ENCODE results near the gene TMEM132C. TPM values are rescaled to one million over a fixed set of nuclear protein-coding genes. Genes with fewer than 3 reads are reported as not detected.

Gene TMEM132C
- total RNA-seq, 4 donors from 2014 or later: 2.4 to 5.5 (median 3.3) TPM

DNA sequence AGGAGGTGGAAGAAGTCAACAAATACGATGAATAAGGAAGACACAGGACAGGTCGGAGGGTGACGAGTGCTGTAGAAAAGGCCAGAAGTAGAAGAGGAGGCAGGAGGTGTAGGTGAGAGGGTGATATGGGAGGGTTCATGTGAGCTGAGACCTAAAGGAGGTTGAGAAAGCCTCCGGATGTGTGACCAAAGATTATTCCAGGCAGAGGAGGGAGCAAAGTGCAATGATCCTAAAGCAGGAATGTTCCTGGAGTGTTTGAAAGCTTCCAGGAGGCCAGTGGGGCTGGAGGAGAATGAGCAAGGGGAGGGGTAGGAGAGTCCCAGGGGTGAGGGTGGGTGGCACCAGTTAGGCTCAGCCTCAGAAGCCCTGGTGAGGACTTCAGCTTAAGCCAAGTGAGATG is 340.0 kb downstream of the TMEM132C start:
- WGBS, 2 donors (ENCODE audit: low coverage in 1 of 2): 77% methylated on average over 4 of the region's 4 CpGs; no CpG with 5 or more reads in 1 of the 2 donors
- no peak for ATAC-seq
- TF ChIP-seq POLR2AphosphoS5 (IDR thresholded peaks at IDR 0.05): no peak
- TF ChIP-seq EP300 (IDR thresholded peaks at IDR 0.05): no peak
- TF ChIP-seq, protein P1, sequence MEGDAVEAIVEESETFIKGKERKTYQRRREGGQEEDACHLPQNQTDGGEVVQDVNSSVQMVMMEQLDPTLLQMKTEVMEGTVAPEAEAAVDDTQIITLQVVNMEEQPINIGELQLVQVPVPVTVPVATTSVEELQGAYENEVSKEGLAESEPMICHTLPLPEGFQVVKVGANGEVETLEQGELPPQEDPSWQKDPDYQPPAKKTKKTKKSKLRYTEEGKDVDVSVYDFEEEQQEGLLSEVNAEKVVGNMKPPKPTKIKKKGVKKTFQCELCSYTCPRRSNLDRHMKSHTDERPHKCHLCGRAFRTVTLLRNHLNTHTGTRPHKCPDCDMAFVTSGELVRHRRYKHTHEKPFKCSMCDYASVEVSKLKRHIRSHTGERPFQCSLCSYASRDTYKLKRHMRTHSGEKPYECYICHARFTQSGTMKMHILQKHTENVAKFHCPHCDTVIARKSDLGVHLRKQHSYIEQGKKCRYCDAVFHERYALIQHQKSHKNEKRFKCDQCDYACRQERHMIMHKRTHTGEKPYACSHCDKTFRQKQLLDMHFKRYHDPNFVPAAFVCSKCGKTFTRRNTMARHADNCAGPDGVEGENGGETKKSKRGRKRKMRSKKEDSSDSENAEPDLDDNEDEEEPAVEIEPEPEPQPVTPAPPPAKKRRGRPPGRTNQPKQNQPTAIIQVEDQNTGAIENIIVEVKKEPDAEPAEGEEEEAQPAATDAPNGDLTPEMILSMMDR (IDR thresholded peaks at IDR 0.05): no peak
- TF ChIP-seq POLR2A (IDR thresholded peaks at IDR 0.05): no peak
- H3K27ac ChIP-seq: no peak overlapping the region
- no peaks in the 10 kb centered on the region for H3K36me3 ChIP-seq
- H3K9me3 ChIP-seq: no peaks in the 10 kb centered on the region
- no peak overlapping the region for H3K4me3 ChIP-seq
- H3K27me3 ChIP-seq: peaks cover 8% of the 10 kb centered on the region
- H3K4me1 ChIP-seq: no peaks in the 10 kb centered on the region

DNA sequence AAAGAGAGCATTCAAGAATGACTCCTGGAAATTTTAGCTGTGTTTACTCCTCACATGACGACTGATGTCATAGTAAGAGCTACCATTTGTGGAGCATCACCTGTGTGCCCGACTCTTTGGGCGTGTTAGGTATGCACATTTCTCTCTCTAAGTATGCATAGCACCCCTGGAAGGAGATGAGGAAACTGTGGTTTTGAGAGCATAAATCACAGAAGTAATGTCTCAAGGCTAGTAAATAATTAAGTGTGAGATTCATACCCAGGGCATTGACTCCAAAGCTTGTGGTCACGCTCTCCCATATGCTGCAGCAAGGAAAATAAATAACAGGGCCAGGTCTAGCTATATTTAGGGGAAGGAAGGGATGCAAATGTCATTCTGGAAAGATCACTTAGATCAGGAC is 340.7 kb downstream of the TMEM132C start:
- Histone ChIP-seq H3K9me3 (no peaks in the 10 kb centered on the region), H3K4me1 (no peaks in the 10 kb centered on the region), H3K4me3 (no peak overlapping the region), H3K27me3 (peaks cover 10% of the 10 kb centered on the region), H3K27ac (no peak overlapping the region), H3K36me3 (no peaks in the 10 kb centered on the region)
- TF ChIP-seq EP300 (IDR thresholded peaks at IDR 0.05) (no peak), POLR2AphosphoS5 (IDR thresholded peaks at IDR 0.05) (no peak), POLR2A (IDR thresholded peaks at IDR 0.05) (no peak)
- TF ChIP-seq, protein P1 (IDR thresholded peaks at IDR 0.05): no peak
- WGBS, 2 donors (ENCODE audit: low coverage in 1 of 2): 79 to 93% methylated on average over 4 of the region's 4 CpGs
- no peak for ATAC-seq

DNA sequence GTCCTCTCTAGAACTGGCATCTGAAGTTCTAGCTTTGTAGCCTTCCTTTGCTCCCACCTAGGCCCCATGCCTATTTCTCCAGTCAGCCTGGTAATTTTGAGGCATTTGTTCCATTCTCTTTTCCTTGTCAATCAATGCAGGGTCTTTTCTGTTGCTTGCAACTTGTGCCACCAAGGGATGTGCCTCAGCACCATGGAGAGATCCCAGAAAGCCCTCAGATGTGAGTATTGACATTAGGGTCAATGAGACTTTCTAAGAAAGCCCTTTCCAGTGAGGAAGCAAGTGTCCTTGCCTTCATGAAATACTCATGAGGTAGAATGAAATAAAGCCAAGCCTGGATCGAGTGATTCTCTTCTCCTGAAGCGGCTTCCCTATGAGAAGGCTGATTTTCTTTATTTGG is 342.9 kb downstream of the TMEM132C start:
- Histone ChIP-seq H3K4me3 (no peak overlapping the region), H3K36me3 (no peaks in the 10 kb centered on the region), H3K27me3 (peaks cover 10% of the 10 kb centered on the region), H3K27ac (no peak overlapping the region), H3K9me3 (no peaks in the 10 kb centered on the region), H3K4me1 (no peaks in the 10 kb centered on the region)
- WGBS, 2 donors (ENCODE audit: low coverage in 1 of 2): 100% methylated on average over 2 of the region's 2 CpGs; no CpG with 5 or more reads in 1 of the 2 donors
- TF ChIP-seq, protein P1 (IDR thresholded peaks at IDR 0.05): no peak
- TF ChIP-seq POLR2A (IDR thresholded peaks at IDR 0.05) (no peak), POLR2AphosphoS5 (IDR thresholded peaks at IDR 0.05) (no peak), EP300 (IDR thresholded peaks at IDR 0.05) (no peak)
- ATAC-seq: no peak

DNA sequence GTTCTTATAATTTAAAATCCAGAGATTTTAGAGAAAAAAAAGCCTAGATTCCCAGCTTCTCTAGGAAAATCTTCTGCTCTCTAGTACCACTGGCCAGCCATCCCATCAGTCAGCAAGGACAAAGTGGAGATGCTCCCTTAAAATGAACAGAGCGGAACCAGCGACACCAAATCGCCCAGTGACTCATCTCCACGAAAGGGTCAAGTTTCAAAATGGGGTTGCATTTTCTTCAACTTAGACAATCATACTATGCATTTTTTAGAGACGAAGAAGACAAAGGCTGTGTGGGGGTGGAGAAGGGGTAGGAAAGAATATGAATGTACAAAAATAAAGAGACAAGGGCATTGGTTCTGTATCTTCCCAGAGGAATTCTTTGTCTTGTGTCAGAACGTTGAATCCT is 344.8 kb downstream of the TMEM132C start:
- TF ChIP-seq POLR2A (IDR thresholded peaks at IDR 0.05) (no peak), POLR2AphosphoS5 (IDR thresholded peaks at IDR 0.05) (no peak), EP300 (IDR thresholded peaks at IDR 0.05) (no peak)
- TF ChIP-seq, protein P1 (IDR thresholded peaks at IDR 0.05): no peak
- Histone ChIP-seq H3K9me3 (no peaks in the 10 kb centered on the region), H3K27ac (no peak overlapping the region), H3K36me3 (no peaks in the 10 kb centered on the region), H3K4me3 (no peak overlapping the region), H3K27me3 (peaks cover 10% of the 10 kb centered on the region), H3K4me1 (no peaks in the 10 kb centered on the region)
- WGBS, 2 donors (ENCODE audit: low coverage in 1 of 2): 64 to 70% methylated on average over 6 of the region's 6 CpGs
- ATAC-seq: no peak

DNA sequence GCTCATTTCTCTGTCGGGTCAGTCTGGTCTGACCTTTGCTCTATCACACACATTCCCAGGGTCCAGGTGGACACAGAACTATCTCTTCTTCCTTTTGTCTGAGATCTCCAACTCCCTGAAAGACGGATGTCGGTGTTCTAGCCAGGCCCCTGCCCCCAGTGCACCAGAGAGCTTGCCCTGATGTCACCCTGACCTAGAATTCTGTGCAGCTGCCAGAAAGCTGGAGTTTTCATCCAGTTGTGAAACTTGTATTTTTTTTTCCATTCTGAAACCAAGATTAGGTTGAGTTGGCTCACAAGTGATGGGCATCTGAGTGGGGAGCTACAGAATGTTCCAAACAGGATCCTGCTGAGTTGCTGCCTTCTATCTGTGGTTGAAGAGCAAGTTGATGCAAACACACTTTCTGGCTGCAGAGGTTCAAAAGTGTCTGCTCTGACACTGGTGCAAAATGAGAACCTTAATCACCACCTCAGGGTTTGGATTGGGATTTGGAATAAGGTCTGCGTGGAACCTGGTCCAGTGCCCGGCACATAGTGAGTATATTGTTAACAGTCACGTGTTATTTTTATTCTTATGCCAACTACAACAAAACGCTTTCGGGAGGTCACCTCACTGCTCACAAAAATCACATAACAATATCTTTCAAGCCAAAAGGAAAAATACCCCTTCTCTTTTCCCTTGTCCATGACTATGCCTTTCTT is 345.3 kb downstream of the TMEM132C start:
- WGBS, 2 donors (ENCODE audit: low coverage in 1 of 2): 42 to 66% methylated on average over 8 of the region's 8 CpGs
- H3K4me3 ChIP-seq: no peak overlapping the region
- H3K9me3 ChIP-seq: no peaks in the 10 kb centered on the region
- no peak for ATAC-seq
- no peaks in the 10 kb centered on the region for H3K4me1 ChIP-seq
- TF ChIP-seq, protein P1 (IDR thresholded peaks at IDR 0.05): no peak
- TF ChIP-seq EP300 (IDR thresholded peaks at IDR 0.05) (no peak), POLR2AphosphoS5 (IDR thresholded peaks at IDR 0.05) (no peak), POLR2A (IDR thresholded peaks at IDR 0.05) (no peak)
- H3K27me3 ChIP-seq: peaks cover 10% of the 10 kb centered on the region
- no peak overlapping the region for H3K27ac ChIP-seq
- no peaks in the 10 kb centered on the region for H3K36me3 ChIP-seq
